WTC11 (cell line): Measurements from ENCODE around the gene CDX2. TPM values are rescaled to one million over a fixed set of nuclear protein-coding genes. Genes with fewer than 3 reads are reported as not detected.

Source experiments
- ATAC-seq: fragments of 200-7000 bp; cut with Tn5 transposase; 2 replicates; pipeline ENCODE4 v1.10.0; 2021; ENCODE audit warnings: mild to moderate bottlenecking, moderate library complexity
- CTCF ChIA-PET: fragments of 300-600 bp; sonication (Branson Sonifier 250); formaldehyde crosslinking; loops from one replicate; lab custom pipeline; 2021; ENCODE audit warnings: antibody characterized with exemption; lab: Charles Lee
- POLR2A ChIA-PET: fragments of 350-600 bp; sonication (Branson Sonifier 250); formaldehyde crosslinking; loops from one replicate; lab custom pipeline; 2021; ENCODE audit warnings: antibody characterized with exemption; lab: Charles Lee
- DNase-seq: peaks from one replicate; pipeline ENCODE4 v3.0.0; 2021; ENCODE audit warnings: low spot score
- H3K27ac Mint-ChIP-seq: 2 replicates; pipeline ENCODE4 v1.8.0; 2021; ENCODE audit warnings: mixed read lengths
- H3K27me3 Mint-ChIP-seq: 2 replicates; pipeline ENCODE4 v1.8.0; 2021; ENCODE audit warnings: low read depth, mild to moderate bottlenecking, moderate library complexity, mixed read lengths
- H3K36me3 Mint-ChIP-seq: 2 replicates; pipeline ENCODE4 v1.8.0; 2021; ENCODE audit warnings: mixed read lengths
- H3K4me1 Mint-ChIP-seq: 2 replicates; pipeline ENCODE4 v1.8.0; 2022; ENCODE audit warnings: mixed read lengths
- H3K4me3 Mint-ChIP-seq: 2 replicates; pipeline ENCODE4 v1.8.0; 2021; ENCODE audit warnings: mild to moderate bottlenecking, moderate library complexity, mixed read lengths
- H3K9me3 Mint-ChIP-seq: 2 replicates; pipeline ENCODE4 v1.8.0; 2021; ENCODE audit warnings: mixed read lengths
- ARID4B ChIP-seq: sonication (generic); formaldehyde crosslinking; IDR thresholded peaks from 2 replicates; pipeline ENCODE4 v1.8.0; 2023; ENCODE audit warnings: missing genetic modification reagents, mild to moderate bottlenecking, borderline replicate concordance
- ATF1 ChIP-seq: sonication (generic); formaldehyde crosslinking; IDR thresholded peaks from 2 replicates; pipeline ENCODE4 v1.8.1; 2023; ENCODE audit warnings: mild to moderate bottlenecking, moderate library complexity, missing genetic modification reagents
- E2F1 ChIP-seq: sonication (generic); formaldehyde crosslinking; IDR thresholded peaks from 2 replicates; pipeline ENCODE4 v1.8.0; 2022; ENCODE audit warnings: mild to moderate bottlenecking, missing genetic modification reagents
- EMX1 ChIP-seq: fragments of 250-450 bp; sonication (Bioruptor Pico); IDR thresholded peaks from 2 replicates; pipeline ENCODE4 v1.8.0; 2021; ENCODE audit warnings: mild to moderate bottlenecking
- HMGA2 ChIP-seq: fragments of 250-450 bp; sonication (Bioruptor Pico); IDR thresholded peaks from 2 replicates; pipeline ENCODE4 v1.4.0; 2021; ENCODE audit warnings: mild to moderate bottlenecking, moderate library complexity
- IRF2 ChIP-seq: sonication (generic); formaldehyde crosslinking; IDR thresholded peaks from 2 replicates; pipeline ENCODE4 v1.8.0; 2022; ENCODE audit warnings: low read depth, missing genetic modification reagents, borderline replicate concordance
- MAX ChIP-seq: sonication (generic); formaldehyde crosslinking; IDR thresholded peaks from 2 replicates; pipeline ENCODE4 v1.8.0; 2022; ENCODE audit warnings: mild to moderate bottlenecking, missing genetic modification reagents
- MLX ChIP-seq: sonication (generic); formaldehyde crosslinking; IDR thresholded peaks from 2 replicates; pipeline ENCODE4 v1.8.1; 2023; ENCODE audit warnings: mild to moderate bottlenecking, missing genetic modification reagents, moderate library complexity
- NR1H2 ChIP-seq: sonication (generic); formaldehyde crosslinking; IDR thresholded peaks from 2 replicates; pipeline ENCODE4 v1.9.0; 2021; ENCODE audit warnings: mild to moderate bottlenecking, moderate library complexity, missing genetic modification reagents
- RELA ChIP-seq: sonication (generic); formaldehyde crosslinking; IDR thresholded peaks from 2 replicates; pipeline ENCODE4 v1.8.1; 2022; ENCODE audit warnings: missing genetic modification reagents, mild to moderate bottlenecking, borderline replicate concordance
- RORB ChIP-seq: fragments of 250-450 bp; sonication (Bioruptor Pico); IDR thresholded peaks from 2 replicates; pipeline ENCODE4 v1.9.0; 2021; ENCODE audit warnings: mild to moderate bottlenecking
- SOX15 ChIP-seq: fragments of 250-450 bp; sonication (Bioruptor Pico); IDR thresholded peaks from 2 replicates; pipeline ENCODE4 v1.9.0; 2021; ENCODE audit warnings: mild to moderate bottlenecking
- ZNF416 ChIP-seq: fragments of 250-450 bp; sonication (Bioruptor Pico); IDR thresholded peaks from 2 replicates; pipeline ENCODE4 v1.9.0; 2021; ENCODE audit warnings: mild to moderate bottlenecking, inconsistent platforms
- ZNF425 ChIP-seq: fragments of 250-450 bp; sonication (Bioruptor Pico); conservative IDR thresholded peaks from 2 replicates; pipeline ENCODE4 v1.9.0; 2021; ENCODE audit warnings: mild to moderate bottlenecking
- ZNF671 ChIP-seq: fragments of 250-450 bp; sonication (Bioruptor Pico); IDR thresholded peaks from 2 replicates; pipeline ENCODE4 v1.8.0; 2021; ENCODE audit warnings: mild to moderate bottlenecking
- total RNA-seq: library from RNA; stranded (reverse); gene quantifications from 3 replicates; pipeline ENCODE4 v1.2.3, GENCODE V29; 2021
- TF ChIP-seq, protein P1 (sequence below): sonication (generic); formaldehyde crosslinking; conservative IDR thresholded peaks from 2 replicates; pipeline ENCODE4 v1.8.1; 2023; ENCODE audit warnings: mild to moderate bottlenecking, low read depth, missing genetic modification reagents, moderate library complexity

Gene CDX2
- total RNA-seq, 1 experiment from 2014 or later: 0.44 TPM

DNA sequence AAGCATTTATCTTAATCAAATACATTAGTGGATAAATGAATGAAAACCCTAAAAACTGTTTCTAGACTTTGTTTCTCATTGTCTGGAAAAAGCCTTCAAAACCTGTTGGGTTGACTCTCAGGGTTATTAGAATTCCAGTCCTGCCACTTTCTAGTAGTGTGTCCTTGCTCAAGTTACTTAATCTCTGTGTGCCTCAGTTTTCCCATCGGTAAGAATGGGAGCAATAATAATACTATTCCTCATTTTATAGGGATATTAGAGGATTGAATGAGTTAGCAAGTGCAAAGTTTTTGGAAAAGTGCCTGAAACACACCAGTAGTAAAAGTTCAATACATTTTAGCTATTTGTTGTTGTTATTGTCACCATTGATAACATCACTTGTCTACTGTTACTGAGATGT is 16.5 kb upstream of the CDX2 start:
- DNase-seq (no peak), ATAC-seq (no peak)
- Mint-ChIP-seq H3K4me1 (peaks cover 4% of the 10 kb centered on the region; the same call in 1 of the 2 replicates), H3K36me3 (no peaks in the 10 kb centered on the region), H3K27me3 (peaks cover 80% of the 10 kb centered on the region), H3K27ac (no peak overlapping the region), H3K4me3 (no peak overlapping the region)
- ChIA-PET CTCF (interaction anchor here (1.1 to 12.5 kb wide), 6 partner anchors 12 to 192 kb away, joined by 3 to 134 read pairs (median 8); no protein-coding TSS in a partner anchor), POLR2A (interaction anchor here (0.9 kb wide), 1 partner anchor 9 kb away, joined by 3 read pairs; no protein-coding TSS in a partner anchor)
- TF ChIP-seq, protein P1, sequence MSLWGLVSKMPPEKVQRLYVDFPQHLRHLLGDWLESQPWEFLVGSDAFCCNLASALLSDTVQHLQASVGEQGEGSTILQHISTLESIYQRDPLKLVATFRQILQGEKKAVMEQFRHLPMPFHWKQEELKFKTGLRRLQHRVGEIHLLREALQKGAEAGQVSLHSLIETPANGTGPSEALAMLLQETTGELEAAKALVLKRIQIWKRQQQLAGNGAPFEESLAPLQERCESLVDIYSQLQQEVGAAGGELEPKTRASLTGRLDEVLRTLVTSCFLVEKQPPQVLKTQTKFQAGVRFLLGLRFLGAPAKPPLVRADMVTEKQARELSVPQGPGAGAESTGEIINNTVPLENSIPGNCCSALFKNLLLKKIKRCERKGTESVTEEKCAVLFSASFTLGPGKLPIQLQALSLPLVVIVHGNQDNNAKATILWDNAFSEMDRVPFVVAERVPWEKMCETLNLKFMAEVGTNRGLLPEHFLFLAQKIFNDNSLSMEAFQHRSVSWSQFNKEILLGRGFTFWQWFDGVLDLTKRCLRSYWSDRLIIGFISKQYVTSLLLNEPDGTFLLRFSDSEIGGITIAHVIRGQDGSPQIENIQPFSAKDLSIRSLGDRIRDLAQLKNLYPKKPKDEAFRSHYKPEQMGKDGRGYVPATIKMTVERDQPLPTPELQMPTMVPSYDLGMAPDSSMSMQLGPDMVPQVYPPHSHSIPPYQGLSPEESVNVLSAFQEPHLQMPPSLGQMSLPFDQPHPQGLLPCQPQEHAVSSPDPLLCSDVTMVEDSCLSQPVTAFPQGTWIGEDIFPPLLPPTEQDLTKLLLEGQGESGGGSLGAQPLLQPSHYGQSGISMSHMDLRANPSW: no peak
- TF ChIP-seq HMGA2 (CRISPR knock-in tag): no peak
- no peak for TF ChIP-seq ZNF416 (CRISPR knock-in tag)
- no peak for TF ChIP-seq ARID4B (CRISPR knock-in tag)
- TF ChIP-seq MLX (CRISPR knock-in tag): no peak
- TF ChIP-seq EMX1 (CRISPR knock-in tag): no peak
- TF ChIP-seq IRF2 (CRISPR knock-in tag): no peak
- TF ChIP-seq, all 79 proteins: peak for 0
- H3K9me3 Mint-ChIP-seq: no peaks in the 10 kb centered on the region

GRCh38 chr13:27982361-27982760 is 13.2 kb upstream of the CDX2 start:
- DNase-seq (no peak), ATAC-seq (no peak)
- peaks cover 98% of the 10 kb centered on the region for H3K27me3 Mint-ChIP-seq
- ChIA-PET CTCF (interaction anchor here (1.1 to 12.5 kb wide), 6 partner anchors 15 to 620 kb away, joined by 3 to 134 read pairs (median 5); partner anchors contain the start of gene CDX2), POLR2A (no interaction called here)
- peaks cover 26% of the 10 kb centered on the region for H3K4me1 Mint-ChIP-seq
- H3K4me3 Mint-ChIP-seq: no peak overlapping the region
- H3K36me3 Mint-ChIP-seq: peaks cover 5% of the 10 kb centered on the region; the same call in 1 of the 2 replicates
- H3K9me3 Mint-ChIP-seq: no peaks in the 10 kb centered on the region
- H3K27ac Mint-ChIP-seq: no peak overlapping the region
- TF ChIP-seq NR1H2 (CRISPR knock-in tag): no peak

- H3K36me3 Mint-ChIP-seq: peaks cover 5% of the 10 kb centered on the region; the same call in 1 of the 2 replicates
- ATAC-seq (no peak), DNase-seq (no peak)
- peaks cover 30% of the 10 kb centered on the region for H3K4me1 Mint-ChIP-seq
- CTCF ChIA-PET: interaction anchor here (1.1 to 12.5 kb wide), 4 partner anchors 21 to 619 kb away, joined by 3 to 134 read pairs (median 6); no protein-coding TSS in a partner anchor
- no peak overlapping the region for H3K4me3 Mint-ChIP-seq
- H3K27ac Mint-ChIP-seq: no peak overlapping the region
- H3K9me3 Mint-ChIP-seq: no peaks in the 10 kb centered on the region
- POLR2A ChIA-PET: interaction anchor here (0.6 kb wide), 1 partner anchor 17 kb away, joined by 3 read pairs; no protein-coding TSS in a partner anchor
- H3K27me3 Mint-ChIP-seq: peaks cover 98% of the 10 kb centered on the region
- TF ChIP-seq SOX15 (no peak), RELA (CRISPR knock-in tag) (no peak), MAX (CRISPR knock-in tag) (no peak), RORB (CRISPR knock-in tag) (no peak), ZNF425 (CRISPR knock-in tag) (no peak), ZNF671 (CRISPR knock-in tag) (no peak), E2F1 (CRISPR knock-in tag) (no peak), ATF1 (CRISPR knock-in tag) (no peak)
Measured at GRCh38 chr13:27981006-27981708, 12.0 kb upstream of the CDX2 start.
